ENCODE results near the gene IFT172.

DNA sequence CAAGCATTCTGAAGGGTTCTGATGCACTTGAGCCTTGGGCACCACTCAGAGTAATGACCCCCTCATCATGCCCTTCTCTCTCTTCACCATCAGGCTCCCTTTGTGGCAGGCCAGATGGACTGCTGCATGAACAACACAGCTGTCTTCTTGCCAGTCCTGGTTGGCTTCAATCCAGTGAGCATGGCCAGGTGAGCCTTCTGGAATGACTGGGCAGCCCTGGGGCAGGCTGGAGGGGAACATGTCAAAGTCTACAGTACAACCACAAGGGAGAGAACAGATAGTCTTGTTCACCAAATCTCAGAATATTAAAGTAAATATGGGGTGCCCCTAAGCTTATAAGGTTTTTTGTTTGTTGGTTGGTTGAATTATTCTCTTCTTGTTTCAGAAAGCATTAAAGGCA is 11.5 kb upstream of the IFT172 start:
- TF ChIP-seq NR2C2 (CRISPR knock-in tag; IDR thresholded peaks at IDR 0.05) = no peak
- TF ChIP-seq JUN (CRISPR knock-in tag; IDR thresholded peaks at IDR 0.05) = no peak
- TF ChIP-seq RELA (CRISPR knock-in tag; IDR thresholded peaks at IDR 0.05; ENCODE audit: borderline replicate concordance) = no peak
- TF ChIP-seq, protein P1, sequence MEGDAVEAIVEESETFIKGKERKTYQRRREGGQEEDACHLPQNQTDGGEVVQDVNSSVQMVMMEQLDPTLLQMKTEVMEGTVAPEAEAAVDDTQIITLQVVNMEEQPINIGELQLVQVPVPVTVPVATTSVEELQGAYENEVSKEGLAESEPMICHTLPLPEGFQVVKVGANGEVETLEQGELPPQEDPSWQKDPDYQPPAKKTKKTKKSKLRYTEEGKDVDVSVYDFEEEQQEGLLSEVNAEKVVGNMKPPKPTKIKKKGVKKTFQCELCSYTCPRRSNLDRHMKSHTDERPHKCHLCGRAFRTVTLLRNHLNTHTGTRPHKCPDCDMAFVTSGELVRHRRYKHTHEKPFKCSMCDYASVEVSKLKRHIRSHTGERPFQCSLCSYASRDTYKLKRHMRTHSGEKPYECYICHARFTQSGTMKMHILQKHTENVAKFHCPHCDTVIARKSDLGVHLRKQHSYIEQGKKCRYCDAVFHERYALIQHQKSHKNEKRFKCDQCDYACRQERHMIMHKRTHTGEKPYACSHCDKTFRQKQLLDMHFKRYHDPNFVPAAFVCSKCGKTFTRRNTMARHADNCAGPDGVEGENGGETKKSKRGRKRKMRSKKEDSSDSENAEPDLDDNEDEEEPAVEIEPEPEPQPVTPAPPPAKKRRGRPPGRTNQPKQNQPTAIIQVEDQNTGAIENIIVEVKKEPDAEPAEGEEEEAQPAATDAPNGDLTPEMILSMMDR (IDR thresholded peaks at IDR 0.05) = no peak
- TF ChIP-seq, protein P2, sequence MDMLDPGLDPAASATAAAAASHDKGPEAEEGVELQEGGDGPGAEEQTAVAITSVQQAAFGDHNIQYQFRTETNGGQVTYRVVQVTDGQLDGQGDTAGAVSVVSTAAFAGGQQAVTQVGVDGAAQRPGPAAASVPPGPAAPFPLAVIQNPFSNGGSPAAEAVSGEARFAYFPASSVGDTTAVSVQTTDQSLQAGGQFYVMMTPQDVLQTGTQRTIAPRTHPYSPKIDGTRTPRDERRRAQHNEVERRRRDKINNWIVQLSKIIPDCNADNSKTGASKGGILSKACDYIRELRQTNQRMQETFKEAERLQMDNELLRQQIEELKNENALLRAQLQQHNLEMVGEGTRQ (CRISPR knock-in tag; IDR thresholded peaks at IDR 0.05) = no peak
- TF ChIP-seq ZNF219 (CRISPR knock-in tag; IDR thresholded peaks at IDR 0.05; ENCODE audit: borderline replicate concordance) = no peak

Data from WTC11 (cell line).